ENCODE data around the gene DIS3L.
"Not testable (repeated sequence)": the region's sequence is repeated elsewhere in the genome, so short reads cannot be mapped to it uniquely, and the experiment has no call there.

The DIS3L gene

DNA sequence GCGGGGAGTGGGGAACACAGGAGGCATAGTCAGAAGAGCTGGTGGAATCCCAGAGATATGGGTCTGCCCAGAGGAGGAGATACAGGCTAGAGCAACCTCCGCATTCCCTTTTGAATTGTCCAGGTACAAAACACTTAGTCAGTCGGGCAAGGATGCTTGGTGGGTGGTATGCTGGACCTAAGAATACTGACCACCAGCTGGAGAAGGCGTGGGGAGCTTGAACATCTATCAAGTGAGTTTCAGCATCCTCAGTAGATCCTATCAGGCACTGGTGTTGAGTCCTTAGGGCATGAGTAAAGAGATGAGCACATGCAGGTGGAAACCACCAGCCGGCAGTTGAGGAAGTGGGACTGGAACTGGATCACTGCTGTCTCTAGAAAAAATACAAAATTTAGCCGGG is 14.7 kb upstream of the DIS3L start:
- no peak for DNase-seq

DNA sequence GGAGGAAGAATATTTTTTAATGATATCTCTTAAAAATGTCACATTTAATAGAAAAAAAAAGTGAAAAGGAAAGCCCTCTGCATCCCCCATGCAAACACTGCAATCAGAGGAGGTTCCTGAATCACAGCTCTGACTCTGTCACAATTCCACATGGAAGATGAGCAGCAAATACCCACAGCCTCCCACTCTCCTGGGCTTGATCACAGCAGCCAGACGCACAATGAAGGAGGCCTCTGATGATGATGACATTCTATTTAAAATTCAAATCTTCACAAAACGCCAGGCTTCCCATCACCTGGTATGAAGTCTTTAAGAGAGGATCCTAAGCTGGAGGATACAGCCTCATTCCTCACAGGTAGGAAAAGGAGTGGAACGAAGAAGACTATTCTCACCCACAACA is 9.1 kb upstream of the DIS3L start:
- no peak for DNase-seq

GRCh38 chr15:66285533-66286280 is 7.7 kb upstream of the DIS3L start:
- DNase-seq = no peak

- no peak for DNase-seq
These were observed 5.8 kb upstream of the DIS3L start for GRCh38 chr15:66287461-66288057.

- no peak for DNase-seq
These were observed 5.3 kb upstream of the DIS3L start for GRCh38 chr15:66288093-66288492.

- DNase-seq = no peak
These were observed 4.7 kb upstream of the DIS3L start for GRCh38 chr15:66288551-66289185.

DNA sequence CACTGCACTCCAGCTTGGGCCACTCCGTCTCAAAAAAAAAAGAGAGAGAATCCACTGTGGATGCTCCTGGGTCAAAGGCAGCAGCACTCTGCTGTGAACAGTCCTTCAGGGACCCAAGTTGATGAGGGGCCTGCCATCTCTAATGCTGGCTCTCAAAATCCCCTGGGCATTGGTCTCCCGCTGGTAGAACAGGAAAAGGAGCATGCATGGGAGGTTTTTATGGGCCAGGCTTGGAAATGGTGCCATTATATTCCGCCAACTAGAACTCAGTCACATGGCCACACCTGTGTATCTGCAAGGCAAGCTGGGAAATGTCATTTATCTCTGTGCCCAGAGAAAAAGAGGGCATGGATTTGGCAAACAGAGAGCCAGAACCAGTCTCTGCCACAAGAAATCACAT is 3.4 kb upstream of the DIS3L start:
- DNase-seq = no peak

DNA sequence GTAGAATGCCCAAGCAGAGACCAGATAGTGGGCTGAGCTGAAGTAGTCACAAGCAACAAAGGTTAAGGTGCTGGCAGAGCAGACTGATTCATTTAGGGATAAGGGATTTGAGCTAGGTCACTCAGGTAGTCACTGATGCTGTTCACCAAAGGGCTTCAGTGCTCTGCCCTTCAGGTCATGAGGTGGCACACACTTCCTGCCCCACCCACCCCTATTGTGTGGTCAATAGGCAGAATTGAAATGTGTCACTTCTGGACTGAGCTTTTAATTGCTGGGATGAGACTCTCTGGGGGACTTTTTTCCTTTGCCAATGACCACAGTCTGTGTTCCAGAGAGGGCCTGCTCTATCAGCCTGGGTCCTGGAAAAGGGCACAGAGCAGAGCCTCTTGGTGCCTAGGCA is 2.9 kb upstream of the DIS3L start:
- no peak for DNase-seq

DNA sequence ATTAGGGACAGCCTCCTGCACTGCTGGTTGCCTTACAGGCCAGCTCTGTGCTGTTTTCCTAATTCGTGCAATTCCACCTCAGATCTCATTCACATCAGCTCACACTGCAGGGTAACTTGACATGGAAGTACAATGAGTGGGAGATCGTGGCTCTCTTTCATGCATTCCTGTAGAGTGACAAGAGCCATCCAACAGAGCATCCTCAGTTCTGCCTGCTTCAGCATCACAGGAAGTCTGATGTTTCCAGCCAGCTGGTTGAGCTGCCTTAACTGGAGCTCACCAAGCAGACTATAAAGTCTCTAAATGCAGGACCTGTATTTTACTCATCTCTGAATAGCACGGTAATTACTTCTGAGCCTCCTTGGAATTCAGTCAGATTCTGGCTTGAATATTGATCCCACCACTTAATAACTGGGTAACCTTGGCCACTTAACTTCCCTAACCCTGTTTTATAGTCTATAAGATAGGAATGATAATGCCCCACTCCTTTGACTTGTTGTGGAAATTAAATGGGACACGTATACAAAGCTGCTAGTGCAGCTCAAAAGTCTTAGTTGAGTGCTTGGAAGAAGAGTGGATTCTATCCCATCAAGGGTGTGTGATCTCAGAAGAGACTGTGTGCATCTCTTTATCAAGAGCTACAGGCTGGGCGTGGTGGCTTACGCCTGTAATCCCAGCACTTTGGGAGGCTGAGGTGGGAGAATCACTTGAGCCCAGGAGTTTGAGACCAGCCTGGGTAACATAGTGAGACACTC is 1.4 kb upstream of the DIS3L start:
- DNase-seq = no peak

DNA sequence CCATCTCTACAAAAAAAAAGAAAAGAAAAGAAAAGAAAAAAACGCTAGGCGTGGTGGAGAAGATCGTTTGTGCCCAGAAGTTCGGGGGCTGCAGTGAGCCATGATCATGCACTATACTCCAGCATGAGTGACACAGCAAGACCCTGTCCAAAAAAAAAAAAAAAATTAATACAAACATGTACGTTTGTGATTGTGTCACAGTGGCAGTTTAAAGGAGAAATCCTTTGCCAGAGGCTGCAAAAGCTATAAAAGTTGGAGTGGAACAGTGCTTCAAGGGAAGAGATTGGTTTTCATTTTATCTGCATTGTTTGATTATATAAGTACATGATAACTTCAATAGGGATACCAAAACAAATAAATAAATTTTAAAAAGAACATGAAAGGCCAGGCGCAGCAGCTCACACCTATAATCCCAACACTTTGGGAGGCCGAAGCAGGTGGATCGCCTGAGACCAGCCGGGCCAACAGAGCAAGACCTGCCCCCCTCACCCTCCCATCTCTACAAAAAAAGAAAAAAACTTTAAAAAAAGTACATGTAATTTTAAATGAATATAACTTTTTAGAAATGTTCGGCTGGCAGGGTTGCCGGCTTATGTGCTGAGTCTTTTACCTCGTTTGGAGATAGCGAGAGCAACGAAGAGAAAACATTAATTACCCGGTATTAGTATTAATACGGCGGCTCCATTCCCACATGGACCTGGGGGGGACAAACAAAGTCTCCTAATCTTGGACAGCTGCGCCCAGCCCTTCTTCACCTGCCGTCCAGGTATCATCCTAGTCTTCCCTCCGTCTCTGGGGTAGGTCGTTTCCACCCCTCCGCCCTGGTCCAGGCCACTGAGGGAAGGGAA is 573 bp upstream of the DIS3L start:
- no peak for DNase-seq

DNA sequence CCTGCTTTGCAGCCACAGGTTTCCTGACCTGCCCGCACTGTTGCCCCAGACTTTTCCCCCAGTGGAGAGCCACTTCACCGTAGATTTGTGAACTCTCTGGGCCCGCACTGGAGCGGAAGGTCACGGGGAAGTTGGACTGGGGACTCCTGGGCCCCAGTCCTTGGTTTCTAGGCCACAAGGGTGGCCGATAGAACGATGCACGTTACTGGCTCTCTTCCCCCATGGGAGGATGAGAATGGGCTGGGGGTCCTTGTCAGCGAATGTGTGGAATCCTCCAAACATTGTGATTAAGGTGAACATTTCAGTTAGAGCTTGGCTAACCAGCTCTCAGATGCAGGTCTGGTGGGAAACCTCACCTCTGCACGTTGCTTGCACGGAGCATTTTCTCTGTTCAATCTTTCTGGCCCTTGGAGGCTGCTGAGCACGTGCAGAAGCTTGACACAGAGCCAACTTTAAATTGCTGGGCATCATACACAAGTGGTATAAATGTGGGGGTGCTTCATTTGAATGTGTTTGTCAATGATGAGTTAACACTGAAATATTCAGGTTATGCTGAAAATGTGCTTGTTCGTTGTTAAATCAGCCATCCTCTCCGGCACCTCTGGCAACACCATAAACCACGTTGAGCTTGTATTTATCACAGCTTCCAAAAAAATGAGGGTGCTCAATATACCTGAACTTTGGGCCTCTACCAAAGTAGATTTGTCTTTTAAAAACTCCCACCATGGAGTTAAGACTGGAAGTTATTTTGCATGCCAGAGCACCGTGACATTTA is 976 bp downstream of the DIS3L start:
- DNase-seq = peak; percentile 27

GRCh38 chr15:66294932-66295235 is 1.5 kb downstream of the DIS3L start:
- DNase-seq = no peak

GRCh38 chr15:66296186-66296585 is 2.8 kb downstream of the DIS3L start:
- no peak for DNase-seq

DNA sequence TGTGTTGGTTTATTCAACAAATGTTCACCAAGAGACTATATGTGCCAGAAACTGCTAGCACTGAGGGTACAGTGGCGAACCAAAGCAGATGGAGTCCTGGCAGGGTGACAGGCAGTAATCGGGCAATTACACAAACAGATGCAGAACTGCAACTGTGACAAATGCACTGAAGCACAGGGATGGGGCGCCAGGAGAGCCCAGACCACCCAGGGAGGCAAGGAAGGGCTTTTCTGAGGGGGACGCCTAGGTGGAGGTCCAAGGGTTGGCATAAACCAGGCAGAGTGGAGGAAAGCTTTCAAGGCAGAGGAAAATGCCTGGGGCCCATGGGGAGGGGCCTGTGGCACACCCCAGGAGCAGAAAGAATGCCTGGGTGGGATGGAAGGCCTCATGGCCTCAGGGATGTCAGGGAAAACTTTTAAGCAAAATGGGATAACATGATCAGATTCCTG is 5.5 kb downstream of the DIS3L start:
- DNase-seq = no peak

DNA sequence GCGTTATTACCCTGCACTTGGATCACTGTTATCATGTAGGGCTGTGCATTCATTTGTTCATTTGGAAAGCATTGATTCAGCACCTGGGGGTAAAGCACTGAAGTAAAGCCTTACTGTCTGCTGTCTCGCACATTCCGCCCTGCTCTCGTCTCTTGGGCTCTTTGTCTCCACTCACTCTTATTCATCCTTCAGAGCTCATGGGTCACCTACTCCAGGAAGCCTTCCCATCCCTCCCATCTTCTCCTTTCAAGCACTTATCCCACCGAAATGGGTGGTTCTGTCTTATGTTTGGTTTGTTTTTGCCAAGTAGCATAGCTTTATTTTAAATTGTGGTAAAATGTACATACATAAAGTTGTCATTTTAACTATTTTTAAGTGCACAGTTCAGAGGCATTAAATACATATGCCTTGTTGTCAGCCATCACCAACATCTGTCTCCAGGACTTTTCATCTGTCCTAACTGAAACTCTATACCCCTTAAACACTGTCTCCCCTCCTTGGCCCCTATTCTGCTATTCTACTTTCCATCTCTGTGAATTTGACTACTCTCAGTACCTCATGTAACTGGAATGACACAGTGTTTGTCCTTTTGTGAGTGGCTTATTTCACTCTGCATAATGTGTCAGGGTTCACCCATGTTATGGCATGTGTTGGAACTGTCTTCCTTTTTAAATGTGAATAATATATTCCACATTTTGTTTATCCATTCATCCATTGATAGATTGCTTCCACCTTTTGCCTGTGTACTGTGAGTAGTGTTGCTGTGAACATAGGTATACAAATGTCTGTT is 9.3 kb downstream of the DIS3L start:
- no peak for DNase-seq

GRCh38 chr15:66304425-66304824 is 11.1 kb downstream of the DIS3L start:
- not testable (repeated sequence) for DNase-seq

GRCh38 chr15:66306381-66306780 is 13.0 kb downstream of the DIS3L start:
- DNase-seq = no peak

- DNase-seq = no peak
These were observed 15.2 kb downstream of the DIS3L start for GRCh38 chr15:66308531-66308930.

DNA sequence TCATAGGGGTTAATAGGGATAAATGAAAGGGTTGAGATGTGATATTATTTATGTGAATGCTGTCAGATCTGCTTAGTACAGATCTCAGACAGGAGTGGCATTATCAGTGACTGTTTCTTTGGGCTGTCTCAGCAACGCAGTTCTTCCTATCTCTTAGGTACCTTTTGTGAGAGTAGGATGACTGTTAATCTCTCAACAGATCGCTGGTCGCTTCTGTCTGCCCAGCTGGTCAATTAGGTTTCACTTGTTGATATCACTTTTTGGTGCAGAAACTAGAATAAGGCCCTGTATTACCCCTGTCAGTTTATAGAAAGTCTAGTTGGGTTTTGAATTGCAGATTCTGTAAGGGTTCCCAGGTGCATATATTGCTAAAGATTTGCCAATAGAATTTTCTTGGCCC is 16.5 kb downstream of the DIS3L start:
- no peak for DNase-seq

DNA sequence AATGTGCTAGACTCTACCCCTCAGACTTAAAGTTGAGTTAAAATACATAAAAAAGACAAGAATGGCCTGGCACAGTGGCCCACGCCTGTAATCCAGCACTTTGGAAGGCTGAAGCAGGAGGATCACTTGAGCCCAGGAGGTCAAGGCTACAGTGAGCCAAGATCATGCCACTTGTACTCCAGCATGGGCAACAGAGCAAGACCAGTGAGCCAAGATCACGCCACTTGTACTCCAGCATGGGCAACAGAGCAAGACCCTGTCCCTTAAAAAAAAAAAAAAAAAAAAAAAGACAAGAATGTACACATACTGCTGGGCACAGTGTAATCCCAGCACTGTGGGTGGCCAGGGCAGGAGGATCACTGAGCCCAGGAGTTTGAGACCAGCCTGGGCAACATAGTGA is 17.4 kb downstream of the DIS3L start:
- no peak for DNase-seq

DNA sequence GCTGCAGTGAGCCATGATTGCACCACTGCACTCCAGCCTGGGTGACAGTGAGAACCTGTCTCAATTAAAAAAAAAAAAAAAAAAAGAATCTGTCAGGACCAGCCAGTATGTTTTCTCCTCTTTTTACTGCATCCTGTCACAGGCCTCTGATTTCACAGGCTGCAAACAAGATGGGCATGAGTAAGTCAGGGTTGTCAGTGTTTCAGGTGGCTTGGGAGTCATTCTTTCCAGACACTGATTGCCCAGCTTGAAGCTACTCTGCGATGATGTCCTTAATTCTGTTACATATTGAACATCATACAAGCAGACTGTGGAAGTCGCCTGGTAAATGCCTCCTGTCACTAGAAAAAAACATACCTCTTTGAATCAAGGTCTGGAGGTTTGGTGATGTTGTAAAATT is 18.8 kb downstream of the DIS3L start:
- no peak for DNase-seq
